Activated naive CD8-positive, alpha-beta T cell (primary cell): ENCODE data around the gene KIAA1217.

Source experiments
- H3K27ac Mint-ChIP-seq: one replicate; pipeline ENCODE4 v1.8.0; 2021; ENCODE audit warnings: mixed read lengths
- H3K27me3 Mint-ChIP-seq: one replicate; pipeline ENCODE4 v1.8.0; 2021; ENCODE audit warnings: mixed read lengths
- H3K36me3 Mint-ChIP-seq: one replicate; pipeline ENCODE4 v1.8.0; 2021; ENCODE audit warnings: mixed read lengths
- H3K4me1 Mint-ChIP-seq: one replicate; pipeline ENCODE4 v1.8.0; 2021; ENCODE audit warnings: low read depth, mixed read lengths
- H3K4me3 Mint-ChIP-seq: one replicate; pipeline ENCODE4 v1.8.0; 2021; ENCODE audit warnings: mild to moderate bottlenecking, mixed read lengths
- H3K9me3 Mint-ChIP-seq: one replicate; pipeline ENCODE4 v1.8.0; 2021; ENCODE audit warnings: low read depth, mixed read lengths

KIAA1217 gene

GRCh38 chr10:24278176-24278889, 69.4 kb downstream of the KIAA1217 start:
- Mint-ChIP-seq H3K4me1 (no peaks in the 10 kb centered on the region), H3K36me3 (peaks cover 2% of the 10 kb centered on the region), H3K27me3 (peaks cover 1% of the 10 kb centered on the region), H3K4me3 (no peak overlapping the region), H3K27ac (no peak overlapping the region), H3K9me3 (peaks cover 7% of the 10 kb centered on the region)

GRCh38 chr10:24279166-24279565, 70.2 kb downstream of the KIAA1217 start:
- Mint-ChIP-seq H3K27ac (no peak overlapping the region), H3K36me3 (peaks cover 2% of the 10 kb centered on the region), H3K4me3 (no peak overlapping the region)

GRCh38 chr10:24287559-24288195, 78.7 kb downstream of the KIAA1217 start:
- H3K9me3 Mint-ChIP-seq, result peaks cover 5% of the 10 kb centered on the region
- H3K4me3 Mint-ChIP-seq, result no peak overlapping the region
- no peaks in the 10 kb centered on the region for H3K4me1 Mint-ChIP-seq
- no peaks in the 10 kb centered on the region for H3K36me3 Mint-ChIP-seq
- peaks cover 6% of the 10 kb centered on the region for H3K27me3 Mint-ChIP-seq
- H3K27ac Mint-ChIP-seq, result no peak overlapping the region

More at GRCh38 chr10:24279166-24279565, 70.2 kb downstream of the KIAA1217 start:
- H3K9me3 Mint-ChIP-seq, result peaks cover 7% of the 10 kb centered on the region
- H3K27me3 Mint-ChIP-seq, result peaks cover 1% of the 10 kb centered on the region
- H3K4me1 Mint-ChIP-seq, result no peaks in the 10 kb centered on the region

GRCh38 chr10:24288581-24288980, 79.6 kb downstream of the KIAA1217 start:
- Mint-ChIP-seq H3K27me3 (peaks cover 6% of the 10 kb centered on the region), H3K27ac (no peak overlapping the region), H3K9me3 (peaks cover 5% of the 10 kb centered on the region), H3K4me1 (no peaks in the 10 kb centered on the region), H3K36me3 (no peaks in the 10 kb centered on the region), H3K4me3 (no peak overlapping the region)

GRCh38 chr10:24289235-24289634, 80.3 kb downstream of the KIAA1217 start:
- H3K27me3 Mint-ChIP-seq, result peaks cover 6% of the 10 kb centered on the region
- H3K9me3 Mint-ChIP-seq, result peaks cover 4% of the 10 kb centered on the region
- no peaks in the 10 kb centered on the region for H3K36me3 Mint-ChIP-seq
- H3K4me3 Mint-ChIP-seq, result no peak overlapping the region
- no peak overlapping the region for H3K27ac Mint-ChIP-seq
- H3K4me1 Mint-ChIP-seq, result no peaks in the 10 kb centered on the region

- Mint-ChIP-seq H3K36me3 (no peaks in the 10 kb centered on the region), H3K9me3 (no peaks in the 10 kb centered on the region), H3K4me1 (no peaks in the 10 kb centered on the region), H3K27me3 (peaks cover 1% of the 10 kb centered on the region), H3K27ac (no peak overlapping the region), H3K4me3 (no peak overlapping the region)
These were observed 83.7 kb downstream of the KIAA1217 start for GRCh38 chr10:24292304-24293293.

- H3K4me1 Mint-ChIP-seq, result no peaks in the 10 kb centered on the region
These were observed 90.8 kb downstream of the KIAA1217 start for GRCh38 chr10:24299578-24300260.

GRCh38 chr10:24303522-24304310, 94.8 kb downstream of the KIAA1217 start:
- H3K27me3 Mint-ChIP-seq, result peaks cover 6% of the 10 kb centered on the region
- H3K4me3 Mint-ChIP-seq, result no peak overlapping the region

More at GRCh38 chr10:24299578-24300260, 90.8 kb downstream of the KIAA1217 start:
- Mint-ChIP-seq H3K36me3 (no peaks in the 10 kb centered on the region), H3K9me3 (no peaks in the 10 kb centered on the region), H3K4me3 (no peak overlapping the region), H3K27me3 (peaks cover 4% of the 10 kb centered on the region), H3K27ac (no peak overlapping the region)

GRCh38 chr10:24305551-24306506, 96.9 kb downstream of the KIAA1217 start:
- Mint-ChIP-seq H3K4me1 (no peaks in the 10 kb centered on the region), H3K27me3 (peaks cover 6% of the 10 kb centered on the region), H3K4me3 (no peak overlapping the region)

More at GRCh38 chr10:24303522-24304310, 94.8 kb downstream of the KIAA1217 start:
- H3K27ac Mint-ChIP-seq, result no peak overlapping the region
- no peaks in the 10 kb centered on the region for H3K9me3 Mint-ChIP-seq
- H3K36me3 Mint-ChIP-seq, result no peaks in the 10 kb centered on the region
- no peaks in the 10 kb centered on the region for H3K4me1 Mint-ChIP-seq

GRCh38 chr10:24306507-24306875, 97.6 kb downstream of the KIAA1217 start:
- H3K9me3 Mint-ChIP-seq, result no peaks in the 10 kb centered on the region

More at GRCh38 chr10:24305551-24306506, 96.9 kb downstream of the KIAA1217 start:
- H3K9me3 Mint-ChIP-seq, result no peaks in the 10 kb centered on the region
- no peaks in the 10 kb centered on the region for H3K36me3 Mint-ChIP-seq
- H3K27ac Mint-ChIP-seq, result no peak overlapping the region

GRCh38 chr10:24307116-24307515, 98.2 kb downstream of the KIAA1217 start:
- H3K4me1 Mint-ChIP-seq, result no peaks in the 10 kb centered on the region
- no peak overlapping the region for H3K4me3 Mint-ChIP-seq
- H3K36me3 Mint-ChIP-seq, result no peaks in the 10 kb centered on the region
- no peak overlapping the region for H3K27ac Mint-ChIP-seq
- peaks cover 5% of the 10 kb centered on the region for H3K27me3 Mint-ChIP-seq
- no peaks in the 10 kb centered on the region for H3K9me3 Mint-ChIP-seq

More at GRCh38 chr10:24306507-24306875, 97.6 kb downstream of the KIAA1217 start:
- H3K4me1 Mint-ChIP-seq, result no peaks in the 10 kb centered on the region
- peaks cover 5% of the 10 kb centered on the region for H3K27me3 Mint-ChIP-seq
- H3K27ac Mint-ChIP-seq, result no peak overlapping the region
- H3K36me3 Mint-ChIP-seq, result no peaks in the 10 kb centered on the region
- H3K4me3 Mint-ChIP-seq, result no peak overlapping the region

- H3K4me1 Mint-ChIP-seq, result no peaks in the 10 kb centered on the region
- H3K27ac Mint-ChIP-seq, result no peak overlapping the region
- H3K9me3 Mint-ChIP-seq, result no peaks in the 10 kb centered on the region
- no peaks in the 10 kb centered on the region for H3K36me3 Mint-ChIP-seq
- peaks cover 5% of the 10 kb centered on the region for H3K27me3 Mint-ChIP-seq
- H3K4me3 Mint-ChIP-seq, result no peak overlapping the region
These were observed 99.0 kb downstream of the KIAA1217 start for GRCh38 chr10:24307696-24308485.
